ENCODE results near the gene SPATA1.
A peak's percentile ranks its signal among the peaks of the same experiment; 100 is the strongest.

SPATA1 gene

GRCh38 chr1:84540759-84541158 is 34.6 kb downstream of the SPATA1 start:
- TF ChIP-seq EZH2phosphoT487 (IDR thresholded peaks at IDR 0.05; ENCODE audit: borderline replicate concordance, low read length) (no peak), CTCF (IDR thresholded peaks at IDR 0.05; ENCODE audit: low read depth, low read length, poor library complexity, severe bottlenecking) (no peak)
- Histone ChIP-seq H3K27me3 (ENCODE audit: control insufficient read depth, low read length) (no peaks in the 10 kb centered on the region), H3K9me2 (replicated peaks; ENCODE audit: control insufficient read depth, low read length) (no peaks in the 10 kb centered on the region), H3K4me2 (ENCODE audit: low read length) (no peak overlapping the region), H3K36me3 (ENCODE audit: control insufficient read depth, low read length) (no peaks in the 10 kb centered on the region), H3K9me3 (ENCODE audit: control insufficient read depth, insufficient read depth, low read length) (no peaks in the 10 kb centered on the region), H4K20me1 (ENCODE audit: control insufficient read depth, insufficient read depth, low read depth, low read length) (no peaks in the 10 kb centered on the region), H3K27ac (ENCODE audit: low read depth, low read length) (no peak overlapping the region), H3K79me2 (ENCODE audit: control insufficient read depth, low read length) (no peaks in the 10 kb centered on the region), H3F3A (ENCODE audit: control insufficient read depth, insufficient read depth) (no peaks in the 10 kb centered on the region), H3K4me1 (ENCODE audit: control insufficient read depth, low read length) (no peaks in the 10 kb centered on the region), H3K4me3 (ENCODE audit: low read length) (no peak overlapping the region)

- no peak overlapping the region for H3K4me3 ChIP-seq (ENCODE audit: low read length)
- no peak overlapping the region for H3K27ac ChIP-seq (ENCODE audit: low read depth, low read length)
- no peaks in the 10 kb centered on the region for H3K4me1 ChIP-seq (ENCODE audit: control insufficient read depth, low read length)
- no peaks in the 10 kb centered on the region for H3F3A ChIP-seq (ENCODE audit: control insufficient read depth, insufficient read depth)
- no peaks in the 10 kb centered on the region for H3K9me2 ChIP-seq (replicated peaks; ENCODE audit: control insufficient read depth, low read length)
- no peaks in the 10 kb centered on the region for H3K36me3 ChIP-seq (ENCODE audit: control insufficient read depth, low read length)
- no peaks in the 10 kb centered on the region for H4K20me1 ChIP-seq (ENCODE audit: control insufficient read depth, insufficient read depth, low read depth, low read length)
- H3K9me3 ChIP-seq (ENCODE audit: control insufficient read depth, insufficient read depth, low read length): no peaks in the 10 kb centered on the region
- H3K27me3 ChIP-seq (ENCODE audit: control insufficient read depth, low read length): no peaks in the 10 kb centered on the region
- H3K79me2 ChIP-seq (ENCODE audit: control insufficient read depth, low read length): no peaks in the 10 kb centered on the region
- H3K4me2 ChIP-seq (ENCODE audit: low read length): no peak overlapping the region
- TF ChIP-seq CTCF (IDR thresholded peaks at IDR 0.05; ENCODE audit: low read depth, low read length, poor library complexity, severe bottlenecking) (peak; percentile 46), EZH2phosphoT487 (IDR thresholded peaks at IDR 0.05; ENCODE audit: borderline replicate concordance, low read length) (no peak)
Measured at GRCh38 chr1:84541679-84542078, 35.5 kb downstream of the SPATA1 start.

GRCh38 chr1:84550826-84551225 is 44.6 kb downstream of the SPATA1 start:
- no peaks in the 10 kb centered on the region for H4K20me1 ChIP-seq (ENCODE audit: control insufficient read depth, insufficient read depth, low read depth, low read length)
- H3K27me3 ChIP-seq (ENCODE audit: control insufficient read depth, low read length): no peaks in the 10 kb centered on the region
- H3K4me3 ChIP-seq (ENCODE audit: low read length): no peak overlapping the region
- no peak overlapping the region for H3K27ac ChIP-seq (ENCODE audit: low read depth, low read length)
- no peaks in the 10 kb centered on the region for H3K36me3 ChIP-seq (ENCODE audit: control insufficient read depth, low read length)
- no peaks in the 10 kb centered on the region for H3K9me2 ChIP-seq (replicated peaks; ENCODE audit: control insufficient read depth, low read length)
- TF ChIP-seq CTCF (IDR thresholded peaks at IDR 0.05; ENCODE audit: low read depth, low read length, poor library complexity, severe bottlenecking) (no peak), EZH2phosphoT487 (IDR thresholded peaks at IDR 0.05; ENCODE audit: borderline replicate concordance, low read length) (no peak)
- no peak overlapping the region for H3K4me2 ChIP-seq (ENCODE audit: low read length)
- H3F3A ChIP-seq (ENCODE audit: control insufficient read depth, insufficient read depth): no peaks in the 10 kb centered on the region
- no peaks in the 10 kb centered on the region for H3K9me3 ChIP-seq (ENCODE audit: control insufficient read depth, insufficient read depth, low read length)
- no peaks in the 10 kb centered on the region for H3K4me1 ChIP-seq (ENCODE audit: control insufficient read depth, low read length)
- H3K79me2 ChIP-seq (ENCODE audit: control insufficient read depth, low read length): no peaks in the 10 kb centered on the region

- Histone ChIP-seq H3K4me1 (ENCODE audit: control insufficient read depth, low read length) (peaks cover 17% of the 10 kb centered on the region), H3K9me3 (ENCODE audit: control insufficient read depth, insufficient read depth, low read length) (no peaks in the 10 kb centered on the region), H3K36me3 (ENCODE audit: control insufficient read depth, low read length) (peaks cover 15% of the 10 kb centered on the region), H3K27ac (ENCODE audit: low read depth, low read length) (no peak overlapping the region), H3F3A (ENCODE audit: control insufficient read depth, insufficient read depth) (peaks cover 3% of the 10 kb centered on the region; the same call in 1 of the 2 replicates), H3K9me2 (replicated peaks; ENCODE audit: control insufficient read depth, low read length) (no peaks in the 10 kb centered on the region), H3K4me3 (ENCODE audit: low read length) (no peak overlapping the region), H3K79me2 (ENCODE audit: control insufficient read depth, low read length) (peaks cover 15% of the 10 kb centered on the region), H3K4me2 (ENCODE audit: low read length) (no peak overlapping the region), H3K27me3 (ENCODE audit: control insufficient read depth, low read length) (no peaks in the 10 kb centered on the region), H4K20me1 (ENCODE audit: control insufficient read depth, insufficient read depth, low read depth, low read length) (no peaks in the 10 kb centered on the region)
- TF ChIP-seq CTCF (IDR thresholded peaks at IDR 0.05; ENCODE audit: low read depth, low read length, poor library complexity, severe bottlenecking) (no peak), EZH2phosphoT487 (IDR thresholded peaks at IDR 0.05; ENCODE audit: borderline replicate concordance, low read length) (no peak)
Measured at GRCh38 chr1:84569216-84569615, 63.0 kb downstream of the SPATA1 start.
